ENCODE results near the gene ADGRG3. TPM values are rescaled to one million over a fixed set of nuclear protein-coding genes. Genes with fewer than 3 reads are reported as not detected.

Gene ADGRG3
- total and polyA plus RNA-seq, 2 of the 8 experiments (the other 6 are each of a cell fraction or from before 2014, with no cell fraction given): 0.28 to 0.98 TPM

DNA sequence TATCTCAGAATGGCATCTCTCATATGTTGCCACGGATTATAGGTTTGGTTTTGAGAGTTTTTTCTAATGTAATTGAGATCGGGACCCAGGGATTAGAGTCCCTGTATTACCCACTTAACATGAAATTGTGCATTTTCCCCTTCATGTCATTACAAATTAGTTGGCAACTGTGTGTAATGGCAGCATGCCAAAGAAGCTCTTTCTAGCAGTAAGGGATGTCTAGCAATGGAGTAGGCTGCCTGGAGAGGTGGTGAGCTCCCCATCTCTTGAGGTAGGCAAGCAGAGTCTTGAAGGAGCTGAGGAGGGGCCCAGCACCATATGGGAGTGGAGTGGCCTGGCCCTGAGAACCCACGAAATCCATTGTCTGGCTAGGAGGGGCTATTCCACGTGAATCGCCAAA, 57.4 kb downstream of the ADGRG3 start:
- Histone ChIP-seq H2BK120ac (replicated peaks; ENCODE audit: low read depth, low read length) (no peak overlapping the region), H3K23ac (ENCODE audit: insufficient read length) (no peak overlapping the region), H3K23me2 (ENCODE audit: low read depth, low read length) (peaks cover 17% of the 10 kb centered on the region; the same call in 1 of the 2 replicates), H4K8ac (ENCODE audit: extremely low read depth, insufficient read depth, low read length) (no peak overlapping the region), H2AFZ (ENCODE audit: low read length) (no peak overlapping the region), H3K18ac (ENCODE audit: extremely low read depth, low read length) (no peak overlapping the region), H3K4me3 (ENCODE audit: extremely low read depth in 1 of 4, insufficient read depth in 2 of 4, low read depth in 3 of 4, low read length in 4 of 4) (no peak overlapping the region), H3K79me2 (ENCODE audit: control insufficient read depth in 1 of 2, insufficient read depth in 2 of 2, low read length in 2 of 2) (no peaks in the 10 kb centered on the region), H4K5ac (ENCODE audit: insufficient read length, low read depth, low read length) (no peak overlapping the region), H3K27ac (ENCODE audit: low read depth, low read length) (no peak overlapping the region), H3K27me3 (replicated peaks in 1 of 4; ENCODE audit: control insufficient read depth in 3 of 4, extremely low read depth in 1 of 4, insufficient read depth in 3 of 4, low read length in 3 of 4) (no peaks in the 10 kb centered on the region; a peak in 1 of 7 replicates), H2BK15ac (ENCODE audit: low read length) (no peak overlapping the region), H3K4ac (replicated peaks; ENCODE audit: insufficient read length, low read depth, low read length) (no peak overlapping the region), H3K9ac (replicated peaks in 1 of 4; ENCODE audit: extremely low read depth in 1 of 4, low read depth in 3 of 4, low read length in 3 of 4) (no peak overlapping the region), H3K56ac (replicated peaks; ENCODE audit: insufficient read length, low read depth, low read length) (no peak overlapping the region), H3K4me1 (replicated peaks in 1 of 4; ENCODE audit: control insufficient read depth in 3 of 4, insufficient read depth in 4 of 4, low read length in 3 of 4) (no peaks in the 10 kb centered on the region), H3K9me3 (ENCODE audit: insufficient read depth in 2 of 2, low read depth in 1 of 2, low read length in 1 of 2) (no peaks in the 10 kb centered on the region), H3K14ac (ENCODE audit: insufficient read length) (no peak overlapping the region), H2BK12ac (ENCODE audit: low read depth, low read length) (no peak overlapping the region), H3K79me1 (ENCODE audit: low read depth, low read length) (no peaks in the 10 kb centered on the region), H3K36me3 (ENCODE audit: control insufficient read depth in 2 of 4, insufficient read depth in 4 of 4, low read length in 3 of 4) (no peaks in the 10 kb centered on the region), H4K91ac (replicated peaks; ENCODE audit: insufficient read length, low read length) (no peak overlapping the region), H2BK5ac (ENCODE audit: low read depth, low read length) (no peak overlapping the region), H3K4me2 (ENCODE audit: insufficient read depth in 1 of 2, low read depth in 2 of 2, low read length in 2 of 2) (no peak overlapping the region), H4K20me1 (replicated peaks in 1 of 2; ENCODE audit: control insufficient read depth in 1 of 2, insufficient read depth in 2 of 2, low read length in 2 of 2) (peaks cover 0 to 3% of the 10 kb centered on the region in 2 experiments), H2AK5ac (ENCODE audit: low read depth, low read length) (no peak overlapping the region), H2BK20ac (ENCODE audit: low read length) (no peak overlapping the region)
- ChIA-PET CTCF (ENCODE audit: partially characterized antibody) (interaction anchor here (0.6 to 6.6 kb wide), 9 partner anchors 13 to 382 kb away, joined by 3 to 48 read pairs (median 3); no protein-coding TSS in a partner anchor), POLR2A (ENCODE audit: partially characterized antibody) (interaction anchor here (1.7 to 3.2 kb wide), 2 partner anchors 10 to 17 kb away, joined by 3 to 22 read pairs; partner anchors contain the start of gene KATNB1)
- FAIRE-seq: no peak
- 90% methylated on average over 5 of the region's 5 CpGs; no CpG with 5 or more reads in 1 of the 2 experiments for WGBS, 2 experiments (ENCODE audit: extremely low coverage in 1 of 2, insufficient coverage in 1 of 2, insufficient read length in 1 of 2, insufficient replicate concordance in 2 of 2, low coverage in 1 of 2, low lambda C conversion rate in 2 of 2, missing lambda C conversion rate in 1 of 2)
- no peak for DNase-seq (ENCODE audit: low read depth in 1 of 2, low spot score in 2 of 2)
- no peak for TF ChIP-seq BRCA1 (IDR thresholded peaks at IDR 0.05; ENCODE audit: low read depth, low read length)
- TF ChIP-seq POLR2AphosphoS5 (IDR thresholded peaks at IDR 0.05; ENCODE audit: low read depth, low read length): no peak
- TF ChIP-seq CTBP2 (IDR thresholded peaks at IDR 0.05; ENCODE audit: borderline replicate concordance, insufficient read depth, insufficient read length, low read length): no peak
- TF ChIP-seq SIX5 (IDR thresholded peaks at IDR 0.05; ENCODE audit: low read depth, low read length): no peak
- no peak for TF ChIP-seq GTF2F1 (IDR thresholded peaks at IDR 0.05; ENCODE audit: borderline replicate concordance, low read depth, low read length)
- TF ChIP-seq RAD21 (IDR thresholded peaks at IDR 0.05 in 1 of 2, conservative IDR thresholded peaks at IDR 0.05 in 1 of 2; ENCODE audit: low read depth in 2 of 2, low read length in 2 of 2): no peak
- TF ChIP-seq, protein P1, sequence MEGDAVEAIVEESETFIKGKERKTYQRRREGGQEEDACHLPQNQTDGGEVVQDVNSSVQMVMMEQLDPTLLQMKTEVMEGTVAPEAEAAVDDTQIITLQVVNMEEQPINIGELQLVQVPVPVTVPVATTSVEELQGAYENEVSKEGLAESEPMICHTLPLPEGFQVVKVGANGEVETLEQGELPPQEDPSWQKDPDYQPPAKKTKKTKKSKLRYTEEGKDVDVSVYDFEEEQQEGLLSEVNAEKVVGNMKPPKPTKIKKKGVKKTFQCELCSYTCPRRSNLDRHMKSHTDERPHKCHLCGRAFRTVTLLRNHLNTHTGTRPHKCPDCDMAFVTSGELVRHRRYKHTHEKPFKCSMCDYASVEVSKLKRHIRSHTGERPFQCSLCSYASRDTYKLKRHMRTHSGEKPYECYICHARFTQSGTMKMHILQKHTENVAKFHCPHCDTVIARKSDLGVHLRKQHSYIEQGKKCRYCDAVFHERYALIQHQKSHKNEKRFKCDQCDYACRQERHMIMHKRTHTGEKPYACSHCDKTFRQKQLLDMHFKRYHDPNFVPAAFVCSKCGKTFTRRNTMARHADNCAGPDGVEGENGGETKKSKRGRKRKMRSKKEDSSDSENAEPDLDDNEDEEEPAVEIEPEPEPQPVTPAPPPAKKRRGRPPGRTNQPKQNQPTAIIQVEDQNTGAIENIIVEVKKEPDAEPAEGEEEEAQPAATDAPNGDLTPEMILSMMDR (IDR thresholded peaks at IDR 0.05; ENCODE audit: control extremely low read depth in 1 of 3, insufficient read depth in 1 of 3, low read depth in 1 of 3, low read length in 3 of 3): no peak
- TF ChIP-seq JUND (IDR thresholded peaks at IDR 0.05; ENCODE audit: low read length): no peak
- TF ChIP-seq, protein P2, sequence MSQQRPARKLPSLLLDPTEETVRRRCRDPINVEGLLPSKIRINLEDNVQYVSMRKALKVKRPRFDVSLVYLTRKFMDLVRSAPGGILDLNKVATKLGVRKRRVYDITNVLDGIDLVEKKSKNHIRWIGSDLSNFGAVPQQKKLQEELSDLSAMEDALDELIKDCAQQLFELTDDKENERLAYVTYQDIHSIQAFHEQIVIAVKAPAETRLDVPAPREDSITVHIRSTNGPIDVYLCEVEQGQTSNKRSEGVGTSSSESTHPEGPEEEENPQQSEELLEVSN (IDR thresholded peaks at IDR 0.05): no peak
- TF ChIP-seq CHD2 (IDR thresholded peaks at IDR 0.05; ENCODE audit: low read length): no peak
- TF ChIP-seq TEAD4 (IDR thresholded peaks at IDR 0.05; ENCODE audit: low read depth, low read length): no peak
